Measurements from ENCODE around the gene VPS4A.

VPS4A gene

GRCh38 chr16:69310653-69311532 lies at the start of gene VPS4A:
Gene VPS4A (plus strand): TSS chr16:69311350. CDS start chr16:69311512, 162 bp downstream.
- Histone ChIP-seq H3K9me3 (ENCODE audit: control insufficient read depth, low read depth, low read length) (no peaks in the 10 kb centered on the region), H3K27ac (ENCODE audit: low read length) (no peak within 1 kb of the TSS), H3K4me1 (ENCODE audit: control insufficient read depth, low read depth, low read length) (peaks cover 3% of the 10 kb centered on the region)

DNA sequence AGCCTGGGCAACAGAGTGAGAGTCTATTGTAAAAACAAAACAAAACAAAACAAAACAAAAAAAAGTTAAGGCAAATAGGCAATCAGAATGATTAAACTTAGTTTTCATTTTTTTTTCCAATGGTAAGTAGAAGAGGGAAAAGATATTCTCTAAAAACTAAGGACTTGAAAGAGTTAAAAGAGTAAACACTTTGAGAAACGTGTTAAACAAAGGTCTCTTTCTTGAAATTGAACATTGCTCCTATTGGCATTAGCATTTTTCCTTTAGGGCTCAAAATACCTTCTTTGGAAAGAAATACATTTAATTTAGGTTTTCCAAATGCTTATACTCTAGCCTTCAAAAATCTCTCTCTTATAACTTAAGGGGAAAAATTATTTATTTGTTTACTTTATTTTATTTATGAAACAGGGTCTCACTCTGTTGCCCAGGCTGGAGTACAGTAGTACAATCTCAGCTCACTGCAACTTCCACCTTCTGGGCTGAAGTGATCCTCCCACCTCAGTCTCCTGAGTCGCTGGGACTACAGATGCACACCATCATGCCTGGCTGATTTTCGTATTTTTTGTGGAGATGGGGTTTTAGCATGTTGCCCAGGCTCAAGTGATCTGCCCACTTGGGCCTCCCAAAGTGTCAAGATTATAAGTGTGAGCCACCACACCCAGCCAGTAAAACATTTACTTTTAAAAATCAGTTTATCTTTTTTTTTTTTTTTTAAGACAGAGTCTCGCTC lies 44.7 kb upstream of the VPS4A start:
- H3K27ac ChIP-seq (ENCODE audit: low read length) = no peak overlapping the region
- H3K4me1 ChIP-seq (ENCODE audit: control insufficient read depth, low read depth, low read length) = no peaks in the 10 kb centered on the region
- no peaks in the 10 kb centered on the region for H3K9me3 ChIP-seq (ENCODE audit: control insufficient read depth, low read depth, low read length)
- peaks cover 19% of the 10 kb centered on the region for H3K36me3 ChIP-seq (ENCODE audit: control insufficient read depth, low read depth, low read length)
- H3K27me3 ChIP-seq (ENCODE audit: control insufficient read depth, insufficient read depth, low read length) = no peaks in the 10 kb centered on the region
- H3K4me3 ChIP-seq (ENCODE audit: low read length) = no peak overlapping the region
- H3K9ac ChIP-seq (ENCODE audit: low read length) = no peak overlapping the region

More at GRCh38 chr16:69310653-69311532, at the start of gene VPS4A:
- H3K9ac ChIP-seq (ENCODE audit: low read length) = peak within 1 kb of the TSS; percentile 65
- H3K36me3 ChIP-seq (ENCODE audit: control insufficient read depth, low read depth, low read length) = peaks cover 5% of the 10 kb centered on the region
- H3K27me3 ChIP-seq (ENCODE audit: control insufficient read depth, insufficient read depth, low read length) = no peaks in the 10 kb centered on the region
- peak within 1 kb of the TSS; percentile 89 for H3K4me3 ChIP-seq (ENCODE audit: low read length)

DNA sequence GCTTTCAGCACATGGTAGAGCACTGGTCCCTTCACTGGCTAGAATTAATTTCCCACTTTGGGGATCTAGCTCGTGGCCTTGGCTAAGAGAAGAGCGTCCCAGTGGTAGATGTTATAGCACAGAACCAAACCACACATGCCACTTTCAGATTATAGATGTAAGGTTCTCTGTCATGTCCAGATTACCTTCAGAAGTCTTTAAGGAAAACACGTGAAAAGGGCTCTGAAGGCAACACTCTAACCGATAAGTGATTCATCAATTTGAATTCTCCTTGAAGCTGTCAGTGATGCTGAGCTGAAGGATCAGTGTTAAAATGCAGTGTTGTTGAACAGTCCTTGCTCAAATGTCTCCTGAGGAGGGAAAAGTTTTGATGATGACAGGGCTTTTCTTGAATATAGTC lies 43.5 kb upstream of the VPS4A start:
- H3K4me1 ChIP-seq (ENCODE audit: control insufficient read depth, low read depth, low read length) = no peaks in the 10 kb centered on the region
- H3K27me3 ChIP-seq (ENCODE audit: control insufficient read depth, insufficient read depth, low read length) = no peaks in the 10 kb centered on the region
- H3K9ac ChIP-seq (ENCODE audit: low read length) = no peak overlapping the region
- no peak overlapping the region for H3K4me3 ChIP-seq (ENCODE audit: low read length)
- H3K36me3 ChIP-seq (ENCODE audit: control insufficient read depth, low read depth, low read length) = peaks cover 17% of the 10 kb centered on the region
- no peak overlapping the region for H3K27ac ChIP-seq (ENCODE audit: low read length)
- no peaks in the 10 kb centered on the region for H3K9me3 ChIP-seq (ENCODE audit: control insufficient read depth, low read depth, low read length)

GRCh38 chr16:69270395-69270794 lies 40.8 kb upstream of the VPS4A start:
- H3K36me3 ChIP-seq (ENCODE audit: control insufficient read depth, low read depth, low read length) = peaks cover 12% of the 10 kb centered on the region
- H3K27ac ChIP-seq (ENCODE audit: low read length) = no peak overlapping the region
- H3K4me3 ChIP-seq (ENCODE audit: low read length) = no peak overlapping the region
- H3K4me1 ChIP-seq (ENCODE audit: control insufficient read depth, low read depth, low read length) = no peaks in the 10 kb centered on the region
- H3K9me3 ChIP-seq (ENCODE audit: control insufficient read depth, low read depth, low read length) = no peaks in the 10 kb centered on the region
- H3K27me3 ChIP-seq (ENCODE audit: control insufficient read depth, insufficient read depth, low read length) = no peaks in the 10 kb centered on the region
- no peak overlapping the region for H3K9ac ChIP-seq (ENCODE audit: low read length)

- Histone ChIP-seq H3K27me3 (ENCODE audit: control insufficient read depth, insufficient read depth, low read length) (no peaks in the 10 kb centered on the region), H3K36me3 (ENCODE audit: control insufficient read depth, low read depth, low read length) (peaks cover 12% of the 10 kb centered on the region), H3K4me1 (ENCODE audit: control insufficient read depth, low read depth, low read length) (no peaks in the 10 kb centered on the region), H3K9ac (ENCODE audit: low read length) (no peak overlapping the region), H3K27ac (ENCODE audit: low read length) (no peak overlapping the region), H3K4me3 (ENCODE audit: low read length) (no peak overlapping the region), H3K9me3 (ENCODE audit: control insufficient read depth, low read depth, low read length) (no peaks in the 10 kb centered on the region)
Measured at GRCh38 chr16:69270831-69271230, 40.3 kb upstream of the VPS4A start.

DNA sequence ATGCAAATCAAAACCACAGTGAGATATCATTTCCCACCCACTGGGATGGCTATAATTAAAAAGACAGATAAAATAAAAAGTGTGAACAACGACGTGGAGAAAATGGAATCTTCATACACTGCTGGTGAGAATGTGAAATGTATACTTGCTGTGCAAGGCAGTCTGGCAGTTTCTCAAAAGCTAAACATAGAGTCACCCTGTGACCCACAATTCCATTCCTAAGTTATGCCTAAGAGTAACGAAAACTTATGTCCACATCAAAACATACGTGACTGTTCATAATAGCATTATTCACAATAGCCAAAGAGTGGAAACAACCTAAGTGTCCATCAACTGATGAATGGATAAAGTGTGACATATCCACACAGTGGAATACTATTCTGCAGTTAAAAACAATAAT lies 38.1 kb upstream of the VPS4A start:
- H3K9ac ChIP-seq (ENCODE audit: low read length) = no peak overlapping the region
- no peaks in the 10 kb centered on the region for H3K4me1 ChIP-seq (ENCODE audit: control insufficient read depth, low read depth, low read length)
- no peaks in the 10 kb centered on the region for H3K27me3 ChIP-seq (ENCODE audit: control insufficient read depth, insufficient read depth, low read length)
- H3K4me3 ChIP-seq (ENCODE audit: low read length) = no peak overlapping the region
- H3K36me3 ChIP-seq (ENCODE audit: control insufficient read depth, low read depth, low read length) = peaks cover 12% of the 10 kb centered on the region
- H3K9me3 ChIP-seq (ENCODE audit: control insufficient read depth, low read depth, low read length) = no peaks in the 10 kb centered on the region
- H3K27ac ChIP-seq (ENCODE audit: low read length) = no peak overlapping the region

GRCh38 chr16:69274699-69275235 lies 36.4 kb upstream of the VPS4A start:
- Histone ChIP-seq H3K4me3 (ENCODE audit: low read length) (no peak overlapping the region), H3K27me3 (ENCODE audit: control insufficient read depth, insufficient read depth, low read length) (no peaks in the 10 kb centered on the region), H3K27ac (ENCODE audit: low read length) (no peak overlapping the region), H3K9me3 (ENCODE audit: control insufficient read depth, low read depth, low read length) (no peaks in the 10 kb centered on the region), H3K9ac (ENCODE audit: low read length) (no peak overlapping the region), H3K36me3 (ENCODE audit: control insufficient read depth, low read depth, low read length) (peaks cover 12% of the 10 kb centered on the region), H3K4me1 (ENCODE audit: control insufficient read depth, low read depth, low read length) (no peaks in the 10 kb centered on the region)

DNA sequence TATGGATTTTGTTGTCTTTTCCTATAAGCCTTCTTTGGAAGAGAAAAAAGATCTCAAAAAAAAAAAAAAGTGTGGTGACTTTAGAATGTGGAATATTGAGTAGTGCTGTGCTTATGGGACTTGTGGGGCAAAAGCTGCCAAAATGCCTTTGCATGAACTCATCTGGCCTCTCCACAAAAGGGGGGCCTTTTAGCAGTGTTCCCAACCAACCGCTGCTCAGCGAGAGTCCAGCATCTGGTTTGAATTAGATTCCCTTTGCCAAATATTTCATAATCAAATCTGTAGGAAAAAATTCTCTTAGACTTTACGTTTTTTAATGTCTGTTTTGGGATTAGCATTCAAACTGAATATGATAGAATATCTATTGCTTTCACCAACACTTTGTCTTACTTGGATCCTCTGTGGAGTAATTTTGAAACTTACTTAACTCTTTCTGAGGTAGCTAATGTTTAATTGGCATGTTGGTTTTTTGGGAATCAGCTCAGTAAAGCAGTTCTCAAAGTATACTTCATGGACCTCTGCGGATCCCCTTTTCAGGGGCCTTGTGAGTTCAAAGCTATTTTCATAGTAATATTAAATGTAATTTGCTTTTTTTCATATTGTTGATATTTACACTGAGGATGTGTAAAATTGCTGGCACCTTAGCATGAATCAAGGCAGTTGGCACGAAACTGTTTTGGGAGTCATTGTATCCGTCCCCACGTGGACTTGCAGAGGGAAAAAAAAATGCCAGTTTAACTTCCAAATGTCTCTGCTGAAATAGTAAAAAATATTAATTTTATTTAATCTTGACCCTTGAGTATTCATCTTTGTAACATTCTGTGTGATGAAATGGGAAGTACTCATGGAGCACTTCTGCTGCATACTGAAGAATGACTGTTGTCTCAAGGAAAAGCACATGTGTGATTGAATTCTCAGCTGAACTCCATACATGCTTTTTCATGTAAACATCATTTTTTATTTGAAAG lies 34.7 kb upstream of the VPS4A start:
- H3K9ac ChIP-seq (ENCODE audit: low read length) = no peak overlapping the region
- no peaks in the 10 kb centered on the region for H3K27me3 ChIP-seq (ENCODE audit: control insufficient read depth, insufficient read depth, low read length)
- H3K4me1 ChIP-seq (ENCODE audit: control insufficient read depth, low read depth, low read length) = no peaks in the 10 kb centered on the region
- no peak overlapping the region for H3K27ac ChIP-seq (ENCODE audit: low read length)
- H3K4me3 ChIP-seq (ENCODE audit: low read length) = no peak overlapping the region
- peaks cover 3% of the 10 kb centered on the region for H3K36me3 ChIP-seq (ENCODE audit: control insufficient read depth, low read depth, low read length)
- H3K9me3 ChIP-seq (ENCODE audit: control insufficient read depth, low read depth, low read length) = no peaks in the 10 kb centered on the region

GRCh38 chr16:69277413-69277812 lies 33.7 kb upstream of the VPS4A start:
- Histone ChIP-seq H3K27ac (ENCODE audit: low read length) (no peak overlapping the region), H3K4me3 (ENCODE audit: low read length) (no peak overlapping the region), H3K4me1 (ENCODE audit: control insufficient read depth, low read depth, low read length) (no peaks in the 10 kb centered on the region), H3K36me3 (ENCODE audit: control insufficient read depth, low read depth, low read length) (peaks cover 3% of the 10 kb centered on the region), H3K27me3 (ENCODE audit: control insufficient read depth, insufficient read depth, low read length) (no peaks in the 10 kb centered on the region), H3K9me3 (ENCODE audit: control insufficient read depth, low read depth, low read length) (no peaks in the 10 kb centered on the region), H3K9ac (ENCODE audit: low read length) (no peak overlapping the region)

GRCh38 chr16:69283851-69284250 lies 27.3 kb upstream of the VPS4A start:
- H3K9ac ChIP-seq (ENCODE audit: low read length) = no peak overlapping the region
- no peaks in the 10 kb centered on the region for H3K9me3 ChIP-seq (ENCODE audit: control insufficient read depth, low read depth, low read length)
- peaks cover 8% of the 10 kb centered on the region for H3K36me3 ChIP-seq (ENCODE audit: control insufficient read depth, low read depth, low read length)
- H3K4me1 ChIP-seq (ENCODE audit: control insufficient read depth, low read depth, low read length) = no peaks in the 10 kb centered on the region
- H3K4me3 ChIP-seq (ENCODE audit: low read length) = no peak overlapping the region
- no peak overlapping the region for H3K27ac ChIP-seq (ENCODE audit: low read length)
- H3K27me3 ChIP-seq (ENCODE audit: control insufficient read depth, insufficient read depth, low read length) = no peaks in the 10 kb centered on the region

DNA sequence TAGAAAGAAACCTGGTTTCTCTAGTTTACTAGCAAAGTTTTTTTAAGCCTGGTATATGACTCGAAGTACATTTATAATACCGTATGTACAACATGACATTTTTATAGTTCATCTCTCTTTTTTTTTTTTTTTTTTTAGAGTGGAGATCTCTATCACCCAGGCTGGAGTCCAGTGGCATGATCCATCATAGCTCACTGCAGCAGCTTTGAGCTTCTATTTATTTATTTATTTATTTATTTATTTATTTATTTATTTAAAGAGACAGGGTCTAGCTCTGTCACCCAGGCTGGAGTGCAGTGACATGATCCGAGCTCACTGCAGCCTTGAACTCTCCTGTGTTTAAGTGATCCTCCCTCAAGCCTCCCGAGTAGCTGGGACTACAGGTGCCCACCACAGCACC lies 25.9 kb upstream of the VPS4A start:
- Histone ChIP-seq H3K4me1 (ENCODE audit: control insufficient read depth, low read depth, low read length) (no peaks in the 10 kb centered on the region), H3K9ac (ENCODE audit: low read length) (no peak overlapping the region), H3K27me3 (ENCODE audit: control insufficient read depth, insufficient read depth, low read length) (no peaks in the 10 kb centered on the region), H3K36me3 (ENCODE audit: control insufficient read depth, low read depth, low read length) (peaks cover 8% of the 10 kb centered on the region), H3K27ac (ENCODE audit: low read length) (no peak overlapping the region), H3K4me3 (ENCODE audit: low read length) (no peak overlapping the region), H3K9me3 (ENCODE audit: control insufficient read depth, low read depth, low read length) (no peaks in the 10 kb centered on the region)

All from iPS-18a (cell line).